Hematopoietic multipotent progenitor cell treated with erythropoietin and hydrocortisone succinate and interleukin-3 and kit ligand, for 4 days (in vitro differentiated cells): Measurements from ENCODE around the gene HS6ST3.
"Not testable (repeated sequence)": the region's sequence is repeated elsewhere in the genome, so short reads cannot be mapped to it uniquely, and the experiment has no call there.

Source experiments
- DNase-seq: peaks from one replicate; pipeline ENCODE4 v3.0.0-alpha.2; 2015

The HS6ST3 gene

DNA sequence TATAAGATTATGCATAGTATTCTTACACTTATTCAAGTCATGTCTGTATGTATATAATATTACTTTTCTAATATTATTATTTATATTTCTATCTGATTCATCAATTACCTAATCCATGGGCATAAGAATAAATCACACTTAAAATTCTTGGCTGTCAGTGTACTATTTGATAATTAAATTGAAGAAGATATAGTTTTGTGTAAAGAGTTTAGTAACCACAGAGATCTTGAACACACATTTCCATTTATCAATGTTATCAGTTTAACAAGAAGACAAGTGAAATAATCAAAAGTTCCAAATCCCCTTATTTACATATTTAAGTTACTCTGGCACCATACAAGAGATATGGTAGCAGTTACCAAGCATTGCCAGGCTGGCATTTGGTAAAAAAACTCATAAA lies 659.9 kb downstream of the HS6ST3 start:
- DNase-seq: no peak

DNA sequence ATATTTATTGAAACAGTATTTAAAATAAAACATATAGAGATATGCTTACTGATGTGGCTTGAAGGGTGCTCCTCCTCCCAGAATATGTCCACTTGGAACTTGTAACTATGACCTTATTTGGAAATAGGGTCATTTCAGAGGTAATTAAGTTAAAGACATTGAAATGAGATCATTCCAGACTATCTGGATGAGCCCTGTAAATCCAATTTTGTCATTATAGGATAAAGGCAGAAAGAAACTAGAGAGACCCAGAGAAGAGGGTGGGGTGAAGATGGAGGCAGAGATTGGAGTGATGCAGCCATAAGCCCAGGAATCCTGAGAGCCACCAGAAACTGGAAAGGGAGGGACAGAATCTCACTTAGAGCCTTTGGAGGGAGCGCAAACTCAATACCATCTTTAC lies 661.2 kb downstream of the HS6ST3 start:
- no peak for DNase-seq

DNA sequence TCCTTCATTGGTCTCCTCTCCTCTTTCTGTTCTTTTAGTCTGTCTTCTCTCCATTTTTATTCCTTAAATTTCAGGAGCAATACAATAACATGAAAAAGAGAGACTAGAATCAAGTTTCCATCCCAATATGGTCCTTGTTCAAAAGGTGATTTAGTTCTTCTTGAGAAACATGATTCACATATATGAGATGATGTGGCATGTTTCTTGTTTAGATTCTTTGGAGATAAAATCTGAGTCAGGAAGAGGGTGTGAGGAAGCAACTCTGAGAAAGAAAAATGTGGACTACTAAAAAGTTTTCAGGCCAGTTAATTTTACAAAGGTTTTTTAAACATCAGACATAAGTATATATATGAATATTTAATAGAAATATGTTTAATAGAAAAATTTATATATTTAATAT lies 673.0 kb downstream of the HS6ST3 start:
- DNase-seq: no peak

DNA sequence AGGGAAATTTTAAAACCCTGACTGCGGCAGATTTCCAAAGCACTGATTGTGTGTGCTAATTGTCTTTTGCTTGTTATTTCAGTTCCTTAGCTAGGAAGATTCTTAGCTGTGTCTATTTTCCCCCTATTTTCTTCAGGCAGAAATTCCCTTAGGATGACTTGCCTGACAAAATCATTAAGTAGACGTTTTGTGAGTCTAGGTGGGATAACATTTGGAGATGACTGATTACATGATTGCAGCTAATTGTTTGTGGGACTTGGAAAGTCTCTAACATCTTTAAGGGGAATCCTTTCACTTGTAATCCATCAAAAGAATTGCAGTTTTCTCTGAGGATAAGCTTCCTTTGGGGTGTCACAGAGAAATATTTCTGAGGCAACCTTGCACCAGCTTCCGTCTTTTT lies 676.4 kb downstream of the HS6ST3 start:
- DNase-seq: no peak

DNA sequence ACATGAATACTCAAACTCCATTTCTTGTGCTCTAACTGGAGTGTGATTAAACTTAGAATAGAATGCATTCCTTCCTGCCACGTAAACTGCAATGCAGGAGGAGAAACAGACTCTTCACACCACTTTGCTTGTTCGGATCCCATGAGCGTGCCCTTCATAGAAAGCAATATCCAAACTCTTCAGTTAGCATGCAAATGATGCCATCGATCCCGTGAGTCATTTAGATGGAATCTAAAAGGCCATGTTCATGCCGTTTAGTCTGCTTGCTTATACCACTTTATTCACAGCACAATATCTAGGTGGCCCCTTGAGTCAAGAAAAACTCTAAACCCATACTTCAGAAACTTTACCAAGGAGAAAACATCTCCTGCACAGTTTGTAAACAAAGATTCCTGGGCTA lies 678.6 kb downstream of the HS6ST3 start:
- no peak for DNase-seq

DNA sequence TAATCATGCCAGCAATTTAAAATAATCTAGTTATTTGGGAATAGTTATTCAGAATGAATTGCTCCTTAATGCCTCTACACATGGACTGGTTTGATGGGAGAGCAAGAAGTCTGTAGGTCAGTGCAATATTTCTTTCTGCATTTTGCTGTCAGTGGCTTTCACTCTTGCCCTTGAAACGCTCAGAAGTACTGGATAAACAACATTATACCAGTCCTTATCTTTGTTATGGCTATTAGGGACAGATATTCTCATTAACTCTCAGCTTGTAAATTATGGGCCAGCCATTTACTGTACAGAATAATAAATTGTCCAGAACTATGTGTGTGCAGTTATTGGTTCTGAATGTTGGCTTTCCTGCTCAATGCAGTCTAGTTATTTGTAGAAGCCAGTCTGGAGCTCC lies 680.0 kb downstream of the HS6ST3 start:
- DNase-seq: no peak

DNA sequence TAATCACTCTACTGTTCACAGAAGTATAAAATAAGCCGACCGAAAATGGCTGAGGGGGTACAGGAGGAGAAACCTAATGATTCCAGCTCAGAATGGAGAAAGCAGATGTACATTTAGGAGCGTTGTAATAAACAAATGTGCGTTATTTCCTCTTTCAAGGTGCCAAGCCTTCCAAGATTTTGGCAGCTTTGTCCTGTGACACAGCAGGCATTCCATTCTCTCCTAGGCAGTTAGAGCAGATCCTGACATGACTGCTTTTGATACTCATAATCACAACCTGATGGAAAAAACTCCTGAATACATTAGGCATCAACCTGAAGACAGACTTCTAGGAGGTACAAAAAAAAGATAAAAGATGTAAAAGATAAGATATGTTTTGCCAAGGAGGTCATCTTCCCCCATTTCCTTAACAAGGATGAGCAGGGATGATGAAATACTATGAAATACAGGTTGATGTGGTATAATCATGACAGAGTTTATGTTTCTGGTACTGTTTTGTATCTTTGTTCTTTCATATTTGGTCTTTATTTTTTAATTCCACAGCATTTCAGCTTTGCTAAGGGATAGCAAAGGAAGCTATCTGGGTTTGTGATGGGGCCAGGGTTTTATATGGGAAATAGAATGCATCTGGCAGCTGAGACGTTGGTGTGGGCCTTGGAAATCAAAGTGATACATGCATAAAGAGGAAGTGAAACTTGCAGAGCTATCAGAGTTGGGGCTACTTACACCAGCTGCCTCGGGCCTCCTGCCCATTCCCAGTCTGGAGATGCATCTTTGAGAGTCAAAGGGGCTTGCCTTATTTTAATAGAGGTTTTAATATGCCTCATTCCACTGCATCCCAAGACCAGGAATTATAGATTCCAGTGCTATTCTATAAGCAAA lies 681.8 kb downstream of the HS6ST3 start:
- DNase-seq: no peak

DNA sequence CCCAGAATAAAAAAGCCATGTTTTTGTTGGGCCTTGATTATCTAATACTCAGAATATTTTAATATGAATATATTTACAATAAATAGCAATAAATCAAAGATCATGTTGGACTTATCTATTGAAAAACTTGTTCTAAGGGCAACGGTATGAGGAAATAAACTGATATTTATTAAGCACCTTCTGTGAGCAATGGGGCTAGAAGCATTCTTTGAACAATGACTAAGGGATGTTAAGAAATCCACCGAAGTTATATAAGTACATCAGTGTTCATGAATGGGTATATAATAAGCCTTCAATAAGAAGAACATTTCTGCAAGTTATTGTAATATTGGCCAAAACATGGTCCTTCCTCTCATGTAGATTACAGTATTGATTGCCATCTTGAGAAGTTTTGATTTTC lies 682.5 kb downstream of the HS6ST3 start:
- no peak for DNase-seq

DNA sequence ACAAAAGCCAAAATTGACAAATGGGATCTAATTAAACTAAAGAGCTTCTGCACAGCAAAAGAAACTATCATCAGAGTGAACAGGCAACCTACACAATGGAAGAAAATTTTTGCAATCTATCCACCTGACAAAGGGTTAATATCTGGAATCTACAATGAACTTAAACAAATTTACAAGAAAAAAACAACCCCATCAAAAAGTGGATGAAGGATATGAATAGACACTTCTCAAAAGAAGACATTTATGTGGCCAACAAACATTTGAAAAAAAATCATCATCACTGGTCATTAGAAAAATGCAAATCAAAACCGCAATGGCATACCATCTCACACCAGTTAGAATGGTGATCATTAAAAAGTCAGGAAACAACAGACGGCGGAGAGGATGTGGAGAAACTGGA lies 688.4 kb downstream of the HS6ST3 start:
- not testable (repeated sequence) for DNase-seq

DNA sequence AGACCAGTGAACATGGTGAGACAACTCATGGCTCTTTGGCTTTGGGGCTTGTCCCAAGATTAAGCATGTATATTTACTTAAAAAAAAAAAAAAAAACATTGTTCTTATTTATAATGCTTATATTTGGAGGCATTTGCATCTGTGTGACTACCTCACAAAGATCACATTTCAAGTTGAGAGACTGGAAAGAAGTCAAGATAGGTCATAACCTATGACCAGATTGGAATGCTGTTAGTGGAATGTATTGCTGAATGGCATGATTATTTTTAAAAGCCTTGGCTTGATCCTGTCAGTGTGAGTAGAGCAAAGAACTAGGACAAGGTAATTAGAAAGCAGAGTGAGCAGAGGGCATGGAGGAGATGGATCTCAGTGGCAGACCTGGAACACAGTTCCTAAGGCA lies 689.8 kb downstream of the HS6ST3 start:
- DNase-seq: no peak

DNA sequence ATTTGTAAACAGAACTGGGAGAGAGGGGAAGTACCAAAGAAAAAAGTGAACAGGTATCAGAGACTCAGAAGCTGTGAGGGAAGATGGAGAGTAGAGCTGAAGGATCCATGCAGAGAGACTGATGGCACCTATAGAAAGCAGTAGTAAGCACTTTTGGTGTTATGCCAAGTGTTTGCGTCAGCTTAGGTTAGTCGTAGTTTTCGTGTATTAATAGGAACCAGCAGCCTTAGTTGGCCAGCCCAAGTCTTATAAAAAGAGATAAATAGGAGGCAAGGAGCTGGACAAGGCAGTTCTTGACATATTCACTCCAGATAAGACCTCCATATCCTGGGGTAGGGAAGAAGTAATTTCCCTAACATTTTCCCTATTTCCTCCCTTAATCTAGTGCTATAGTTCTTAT lies 690.2 kb downstream of the HS6ST3 start:
- DNase-seq: no peak

DNA sequence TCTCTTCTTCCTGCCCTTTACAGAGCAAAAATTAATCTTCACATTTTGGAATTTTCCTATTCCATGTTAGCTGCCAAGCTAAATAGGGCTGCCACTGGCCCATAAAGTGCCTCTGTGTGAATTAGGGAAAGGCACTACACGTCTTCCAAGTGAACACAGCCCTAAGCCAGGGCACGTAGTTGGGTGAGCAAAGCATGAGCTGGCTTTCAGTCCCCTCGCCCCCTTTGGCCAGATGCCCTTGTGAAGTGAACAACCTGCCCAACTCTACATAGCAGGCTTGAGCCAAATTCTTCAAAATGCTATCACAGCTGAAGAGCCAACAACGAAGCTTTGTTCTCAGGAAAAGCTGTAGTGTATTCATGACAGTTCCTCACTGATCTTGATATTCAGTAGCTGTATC lies 691.2 kb downstream of the HS6ST3 start:
- DNase-seq: no peak

DNA sequence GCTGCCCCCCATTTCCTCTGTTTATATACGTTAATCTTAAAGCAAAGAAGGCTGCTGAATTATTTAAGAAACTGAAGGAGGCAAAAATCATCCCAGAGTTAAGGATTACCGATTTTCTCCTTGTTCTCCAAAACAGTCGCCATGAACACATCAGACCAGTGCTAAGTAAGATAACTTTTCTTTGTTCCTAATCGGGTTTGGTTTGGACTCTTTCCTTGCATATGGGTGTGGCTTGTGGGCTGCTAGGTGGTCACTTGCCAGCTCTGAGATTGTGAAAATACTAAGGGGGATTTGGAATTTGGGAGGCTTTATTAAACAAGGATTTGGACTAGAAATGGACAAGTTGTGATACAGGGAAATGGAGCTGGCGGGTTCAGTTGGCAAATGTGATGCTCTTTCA lies 692.3 kb downstream of the HS6ST3 start:
- no peak for DNase-seq

DNA sequence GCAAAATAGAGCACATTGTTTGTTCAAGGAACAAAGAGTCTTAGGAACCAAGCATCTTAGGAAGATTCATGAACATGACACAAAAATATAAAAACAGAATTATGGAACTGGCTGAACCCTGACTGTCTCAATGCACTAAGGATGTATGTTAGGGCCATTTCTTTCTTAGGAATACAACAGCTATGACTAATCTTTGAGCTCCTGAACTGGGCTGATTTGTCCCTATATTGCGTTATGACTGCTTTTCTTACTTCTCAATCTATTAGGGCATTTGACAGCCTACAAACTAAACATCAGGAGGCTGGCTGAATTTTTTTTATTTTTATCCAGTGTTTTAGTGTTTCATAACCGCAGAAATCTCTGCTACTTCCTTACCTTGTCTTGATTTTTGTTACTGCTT lies 693.1 kb downstream of the HS6ST3 start:
- no peak for DNase-seq

DNA sequence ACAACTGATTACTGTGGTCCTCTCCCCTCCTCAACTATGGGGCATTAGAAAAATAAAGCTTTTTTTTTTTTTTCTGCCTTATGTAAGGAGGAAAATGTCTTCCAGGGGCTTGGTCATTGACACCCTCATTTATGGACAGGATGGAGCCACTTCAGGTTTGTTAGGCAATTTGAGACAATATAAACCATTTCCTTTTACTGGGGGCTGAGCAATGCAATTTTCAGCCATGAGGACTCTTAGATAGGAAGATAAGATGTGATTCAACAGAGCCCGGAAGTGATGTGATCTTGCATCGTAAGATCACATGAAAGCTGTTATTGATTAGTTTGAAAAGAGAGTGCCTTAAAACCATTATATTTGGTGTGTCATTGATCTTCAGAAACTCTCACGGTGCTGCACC lies 693.6 kb downstream of the HS6ST3 start:
- DNase-seq: no peak

DNA sequence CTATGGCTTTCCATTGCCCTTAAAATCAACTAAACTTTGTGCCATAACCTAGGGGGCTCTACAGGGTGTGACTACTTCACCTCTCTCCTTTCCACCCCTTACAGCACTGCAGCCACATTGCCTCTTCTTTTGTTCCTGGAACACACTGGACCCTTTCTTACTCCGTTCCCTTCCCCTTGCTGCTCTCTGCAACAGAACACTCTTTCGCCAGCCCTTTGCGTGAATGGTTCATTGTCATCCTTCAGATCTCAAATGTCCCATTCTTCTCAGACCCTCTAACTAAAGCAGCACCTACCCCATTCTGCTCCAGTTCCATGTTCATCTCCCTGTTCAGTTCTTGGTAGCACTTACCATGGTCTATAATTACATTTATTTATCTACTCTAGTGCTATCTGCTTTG lies 696.1 kb downstream of the HS6ST3 start:
- DNase-seq: no peak

DNA sequence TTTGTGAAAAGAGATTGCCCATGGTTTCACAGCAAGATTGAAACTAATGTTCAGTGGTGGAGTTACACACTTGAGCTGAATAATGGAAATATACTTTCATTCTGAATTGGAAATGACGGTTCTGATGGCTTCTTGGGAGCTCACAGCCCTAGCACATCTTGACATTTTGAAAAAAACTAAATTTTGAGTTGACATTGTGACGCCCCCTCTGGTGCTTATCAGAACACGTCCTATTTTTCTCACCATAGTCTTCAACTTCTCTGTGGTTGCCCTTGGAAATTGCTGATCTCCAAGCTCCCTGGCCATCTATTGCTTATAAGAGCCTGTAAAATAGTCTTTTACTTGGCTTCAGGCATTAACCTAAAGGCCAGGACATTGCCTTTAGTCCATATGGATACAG lies 702.3 kb downstream of the HS6ST3 start:
- no peak for DNase-seq

DNA sequence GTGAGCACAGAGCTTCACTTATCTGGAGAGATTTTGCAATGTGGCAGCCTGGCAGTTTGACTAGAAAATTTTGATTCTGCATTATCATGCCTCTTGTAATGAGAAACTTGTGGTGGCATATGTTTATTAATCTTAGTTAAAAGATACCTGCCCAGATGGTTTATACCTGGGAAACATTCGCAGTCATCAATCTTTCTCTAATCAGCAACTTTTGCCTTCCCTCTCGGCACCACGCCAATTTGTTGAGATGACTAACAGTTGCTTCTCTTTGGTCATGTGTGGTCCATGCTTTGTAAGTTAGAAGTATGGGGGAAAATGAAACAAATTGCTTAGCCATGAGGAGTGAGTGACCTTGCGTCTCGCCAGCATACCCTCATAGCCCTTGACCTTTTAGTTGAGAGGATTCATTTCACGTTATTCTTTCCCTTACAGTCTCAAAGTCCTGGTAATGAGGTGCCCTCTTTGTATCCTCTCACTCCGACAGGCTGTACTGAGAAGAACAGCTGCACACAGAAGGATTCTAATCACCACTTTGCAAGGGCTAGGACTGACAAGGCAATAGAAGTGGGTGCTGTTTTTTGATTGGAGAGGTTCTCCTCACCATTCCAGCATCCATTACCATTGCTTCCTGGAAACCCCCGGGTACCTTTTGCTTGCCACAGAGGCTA lies 703.0 kb downstream of the HS6ST3 start:
- no peak for DNase-seq

DNA sequence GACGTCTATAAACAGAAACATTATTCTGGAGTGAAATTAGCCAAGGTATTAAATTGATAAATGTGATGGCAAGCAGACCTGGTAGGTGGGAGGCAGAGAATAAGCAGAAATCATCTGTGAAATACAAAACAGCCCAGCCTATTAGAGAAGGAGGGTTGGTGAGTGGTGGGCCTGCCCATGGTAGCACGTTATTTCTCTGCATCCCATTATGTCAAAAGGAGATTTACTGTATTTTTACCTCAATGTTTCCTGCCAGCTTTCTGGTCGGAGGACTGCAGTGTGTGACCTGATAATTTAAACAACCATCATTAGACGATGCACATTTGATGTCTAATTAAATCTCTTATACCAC lies 703.5 kb downstream of the HS6ST3 start:
- DNase-seq: no peak

DNA sequence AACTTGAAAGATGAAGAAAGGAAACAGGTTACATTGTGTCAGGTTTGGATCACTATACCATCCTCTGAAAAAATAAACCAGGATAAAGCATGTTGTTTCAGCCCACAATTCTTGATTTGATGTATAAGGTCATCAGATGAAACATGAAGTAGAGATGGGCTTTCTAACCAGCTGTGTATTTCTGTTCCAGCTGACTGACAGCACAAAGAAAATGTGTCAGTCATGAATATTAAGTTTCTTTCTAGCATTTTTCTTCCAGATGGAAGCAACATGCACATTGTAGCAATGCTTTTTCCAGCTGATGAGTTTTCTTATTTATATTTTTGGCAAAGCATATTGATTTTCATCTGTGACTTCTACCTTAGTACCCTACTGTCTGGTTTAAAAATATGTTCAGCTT lies 704.8 kb downstream of the HS6ST3 start:
- no peak for DNase-seq

DNA sequence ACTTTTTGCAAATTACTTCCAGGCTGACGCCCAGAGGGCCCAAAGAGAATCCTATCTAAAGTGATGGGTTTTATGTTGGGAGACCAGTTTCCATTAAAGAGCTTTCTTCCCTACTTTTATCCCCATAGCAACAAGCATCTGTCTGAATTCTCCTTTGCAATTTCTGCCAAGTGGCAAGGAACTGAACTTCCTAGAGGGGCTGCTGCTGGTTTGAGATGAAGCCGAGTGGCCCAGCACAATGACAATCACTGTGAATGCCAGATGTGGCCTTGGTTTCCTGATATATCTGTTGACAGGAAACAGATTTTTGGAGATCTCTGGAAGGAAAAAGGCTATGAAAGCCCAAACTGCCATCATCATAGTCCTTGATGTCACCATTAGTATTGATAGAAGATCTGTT lies 705.8 kb downstream of the HS6ST3 start:
- DNase-seq: no peak

DNA sequence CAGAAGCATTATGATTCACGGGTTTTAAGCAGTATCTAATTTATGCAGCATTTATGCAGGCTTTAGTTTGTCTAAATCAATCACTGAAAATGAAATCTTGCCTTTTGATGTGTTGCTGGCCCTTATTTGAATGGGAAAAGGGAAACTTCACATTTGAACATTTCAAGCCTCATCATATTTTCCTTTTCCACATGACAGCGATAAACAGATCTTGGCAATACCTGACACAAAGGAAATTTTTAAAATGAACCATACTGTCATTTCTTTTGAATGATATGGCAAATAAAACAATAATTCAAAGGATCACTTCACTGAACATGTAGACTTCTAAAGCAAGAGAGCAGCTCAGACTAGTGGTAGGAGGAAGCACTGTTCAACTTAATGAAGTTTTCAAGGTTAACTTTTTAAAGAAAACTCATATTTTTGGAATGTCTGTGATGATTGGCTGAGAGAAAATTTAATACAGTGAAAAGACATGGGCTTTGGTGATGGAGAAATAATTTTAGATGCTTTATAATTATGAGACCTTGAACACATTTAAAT lies 706.3 kb downstream of the HS6ST3 start:
- DNase-seq: no peak

DNA sequence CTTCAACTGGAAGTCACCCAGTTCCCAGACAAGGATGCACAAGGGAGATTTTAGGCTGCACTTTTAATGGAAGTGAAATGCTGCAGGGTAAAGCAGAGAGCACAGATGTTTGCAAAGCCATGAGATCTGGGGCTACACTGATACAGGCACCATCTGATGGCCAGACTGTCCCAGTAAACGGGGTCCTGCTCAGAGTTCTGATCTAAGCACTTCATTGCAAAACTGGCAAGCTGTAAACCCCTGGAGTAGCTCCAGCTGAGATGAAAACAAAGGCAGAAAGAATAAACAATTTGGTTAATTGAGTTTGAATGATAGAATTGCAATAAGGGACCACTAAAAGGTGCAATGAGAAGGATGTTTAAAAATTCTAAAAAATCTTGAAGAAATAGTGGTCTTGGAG lies 707.2 kb downstream of the HS6ST3 start:
- DNase-seq: no peak

DNA sequence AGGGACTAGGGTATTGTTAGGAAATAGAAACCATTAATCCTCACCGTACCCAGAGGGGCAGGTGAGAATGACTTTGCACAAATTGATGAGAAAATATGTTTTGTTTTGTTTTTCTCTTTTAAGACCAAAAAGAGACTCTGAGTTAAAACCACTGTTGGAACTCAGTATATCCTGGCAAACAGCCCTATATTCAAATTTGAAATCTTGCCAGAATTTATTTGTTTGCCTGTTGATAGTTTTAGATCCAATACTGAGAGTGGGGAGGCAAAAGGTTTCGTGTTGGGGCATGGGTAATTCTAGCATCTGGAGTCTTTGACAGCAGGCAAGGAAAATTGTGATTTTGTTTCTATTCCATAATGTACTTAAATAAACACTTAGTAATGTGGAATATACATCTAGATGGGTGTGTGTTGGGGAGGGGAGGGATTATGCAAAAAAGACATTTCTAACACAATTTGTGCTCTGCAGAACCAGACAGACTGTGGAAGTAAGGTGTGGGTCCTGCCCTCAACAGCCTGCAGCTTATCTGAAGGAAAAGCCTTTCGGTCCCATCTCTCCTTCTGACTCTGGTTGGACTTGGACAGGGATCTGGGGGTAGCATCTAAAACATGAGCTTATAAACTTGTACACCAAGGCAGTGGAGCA lies 713.7 kb downstream of the HS6ST3 start:
- no peak for DNase-seq
